ENCODE data around the gene DRC1. TPM values are rescaled to one million over a fixed set of nuclear protein-coding genes. Genes with fewer than 3 reads are reported as not detected.

The DRC1 gene
- total and polyA plus RNA-seq, 12 donors, result 0.10 to 0.56 (median 0.14) TPM; not detected in 7

- Histone ChIP-seq H3K4me1 (replicated peaks in 1 of 2) (no peaks in the 10 kb centered on the region), H3K36me3 (replicated peaks in 1 of 2) (peaks cover 0 to 7% of the 10 kb centered on the region in 2 donors), H3K9me3 (replicated peaks in 1 of 3) (no peaks in the 10 kb centered on the region), H3K27ac (no peak overlapping the region), H3K4me3 (no peak overlapping the region), H3K27me3 (no peaks in the 10 kb centered on the region)
- TF ChIP-seq CTCF (IDR thresholded peaks at IDR 0.05), result no peak
- no peak for TF ChIP-seq POLR2A (IDR thresholded peaks at IDR 0.05)
- 47 to 56% (median 48%) methylated on average over 1 of the region's 1 CpG for WGBS, 4 donors
- intact Hi-C loops (cut with DNase I), result no loop called here
- DNase-seq, result no peak
Measured at GRCh38 chr2:26376799-26377198, 24.9 kb upstream of the DRC1 start.

- H3K9me3 ChIP-seq (replicated peaks in 1 of 3), result no peaks in the 10 kb centered on the region
- no peaks in the 10 kb centered on the region for H3K4me1 ChIP-seq (replicated peaks in 1 of 2)
- no peak overlapping the region for H3K27ac ChIP-seq
- TF ChIP-seq CTCF (IDR thresholded peaks at IDR 0.05), result no peak
- no peak for TF ChIP-seq POLR2A (IDR thresholded peaks at IDR 0.05)
- H3K27me3 ChIP-seq, result no peaks in the 10 kb centered on the region
- H3K36me3 ChIP-seq (replicated peaks in 1 of 2), result no peaks in the 10 kb centered on the region
- H3K4me3 ChIP-seq, result no peak overlapping the region
- WGBS, 4 donors, result 92 to 99% (median 94%) methylated on average over 2 of the region's 2 CpGs
- intact Hi-C loops (cut with DNase I), result no loop called here
- DNase-seq, result no peak
Measured at GRCh38 chr2:26380281-26380680, 21.4 kb upstream of the DRC1 start.

- peak in 2 of 7 donors; percentile 9 to 10 for DNase-seq
- intact Hi-C loops (cut with DNase I), result no loop called here
- Histone ChIP-seq H3K27me3 (no peaks in the 10 kb centered on the region), H3K27ac (no peak overlapping the region), H3K4me3 (no peak overlapping the region), H3K4me1 (replicated peaks in 1 of 2) (no peaks in the 10 kb centered on the region), H3K9me3 (replicated peaks in 1 of 3) (no peaks in the 10 kb centered on the region), H3K36me3 (replicated peaks in 1 of 2) (no peaks in the 10 kb centered on the region)
- WGBS, 4 donors, result 74 to 86% (median 82%) methylated on average over 3 of the region's 3 CpGs
- TF ChIP-seq POLR2A (IDR thresholded peaks at IDR 0.05) (no peak), CTCF (IDR thresholded peaks at IDR 0.05) (no peak)
Measured at GRCh38 chr2:26382564-26382963, 19.2 kb upstream of the DRC1 start.

- WGBS, 4 donors, result 91 to 97% (median 93%) methylated on average over 9 of the region's 9 CpGs
- no peak overlapping the region for H3K27ac ChIP-seq
Measured at GRCh38 chr2:26384183-26384582, 17.5 kb upstream of the DRC1 start.

More at GRCh38 chr2:26384183-26384582, 17.5 kb upstream of the DRC1 start:
- Histone ChIP-seq H3K9me3 (replicated peaks in 1 of 3) (no peaks in the 10 kb centered on the region), H3K27me3 (no peaks in the 10 kb centered on the region), H3K4me1 (replicated peaks in 1 of 2) (no peaks in the 10 kb centered on the region), H3K4me3 (no peak overlapping the region), H3K36me3 (replicated peaks in 1 of 2) (peaks cover 0 to 9% of the 10 kb centered on the region in 2 donors)
- TF ChIP-seq POLR2A (IDR thresholded peaks at IDR 0.05) (no peak), CTCF (IDR thresholded peaks at IDR 0.05) (no peak)
- DNase-seq, result no peak
- intact Hi-C loops (cut with DNase I), result no loop called here
